Vagina (tissue), 2 donors: ENCODE measurements around the gene TMEM9.

Source experiments
- CTCF ChIP-seq, 3 experiments: fragments of 450-650 bp in 2 of 3; fragments of 200-600 bp in 1 of 3; sonication (generic) in 1 of 3; IDR thresholded peaks; one replicate each; pipeline ENCODE4 v1.5.1; 2017 to 2019; ENCODE audit warnings: antibody characterized with exemption in 3 of 3, mild to moderate bottlenecking in 2 of 3, moderate library complexity in 2 of 3
- POLR2A ChIP-seq, 2 donors: fragments of 450-650 bp; IDR thresholded peaks; one replicate each; pipeline ENCODE4 v1.6.1; 2017; ENCODE audit warnings: antibody characterized with exemption in 2 of 2, mild to moderate bottlenecking in 2 of 2, moderate library complexity in 2 of 2
- POLR2AphosphoS5 ChIP-seq, 2 donors: sonication (generic); formaldehyde crosslinking; IDR thresholded peaks; one replicate each; pipeline ENCODE4 v1.9.0; 2017; ENCODE audit warnings: antibody characterized with exemption in 2 of 2, mild to moderate bottlenecking in 2 of 2, low read depth in 1 of 2; ENCODE audit not compliant: insufficient read depth in 1 of 2

GRCh38 chr1:201136355-201137023 is 17.8 kb downstream of the TMEM9 start:
- TF ChIP-seq CTCF (IDR thresholded peaks at IDR 0.05) (no peak), POLR2AphosphoS5 (IDR thresholded peaks at IDR 0.05; ENCODE audit: insufficient read depth in 1 of 2, low read depth in 1 of 2) (no peak), POLR2A (IDR thresholded peaks at IDR 0.05) (no peak)
